Spinal cord (tissue), 10 donors: ENCODE measurements around the gene MEAK7. TPM values are rescaled to one million over a fixed set of nuclear protein-coding genes. Genes with fewer than 3 reads are reported as not detected.

ENCODE experiments used
- DNase-seq, 6 donors: peaks; one replicate each; pipeline versions ENCODE4 v3.0.0 to v3.0.0-alpha.2; 2013 to 2015; ENCODE audit warnings: low spot score in 6 of 6, low read depth in 4 of 6
- H3K27ac ChIP-seq: one replicate; pipeline ENCODE4 v1.5.1; 2013; ENCODE audit warnings: low read depth, low read length, control low read depth
- H3K27me3 ChIP-seq: one replicate; pipeline ENCODE4 v1.6.1; 2013; ENCODE audit warnings: low read length; ENCODE audit not compliant: control insufficient read depth, insufficient read depth
- H3K36me3 ChIP-seq: one replicate; pipeline ENCODE4 v1.6.1; 2013; ENCODE audit warnings: low read length; ENCODE audit not compliant: control insufficient read depth, insufficient read depth
- H3K4me1 ChIP-seq: one replicate; pipeline ENCODE4 v1.6.1; 2013; ENCODE audit warnings: low read length; ENCODE audit not compliant: control insufficient read depth, insufficient read depth
- H3K4me3 ChIP-seq: one replicate; pipeline ENCODE4 v1.5.1; 2013; ENCODE audit warnings: low read depth, low read length, control low read depth
- H3K9me3 ChIP-seq: one replicate; pipeline ENCODE4 v1.6.1; 2013; ENCODE audit warnings: low read length; ENCODE audit not compliant: control insufficient read depth, insufficient read depth
- WGBS: methylation state at CpG from one replicate; pipeline ENCODE4 v1.1.5; 2013; ENCODE audit warnings: missing lambda C conversion rate; ENCODE audit not compliant: insufficient coverage; 5-methylcytosine and 5-hydroxymethylcytosine counted together
- polyA plus RNA-seq, 2 donors: library from polyadenylated mRNA; unstranded; fragments of 120-200 nt; gene quantifications; one replicate each; pipeline ENCODE4 v1.2.1, GENCODE V29; 2013; ENCODE audit not compliant: insufficient read length in 2 of 2
- total RNA-seq, 2 donors: library from RNA; depleted of rRNA in 1 of 2; stranded (reverse); fragments of 120-200 nt in 1 of 2; fragments of >200 nt in 1 of 2; gene quantifications; one replicate each; pipeline versions ENCODE4 v1.2.3 to v1.2.4, GENCODE V29; 2013 to 2014
- donor health status: healthy.

MEAK7 gene
- total and polyA plus RNA-seq, 4 donors, result 9.2 to 14.3 (median 12.3) TPM

DNA sequence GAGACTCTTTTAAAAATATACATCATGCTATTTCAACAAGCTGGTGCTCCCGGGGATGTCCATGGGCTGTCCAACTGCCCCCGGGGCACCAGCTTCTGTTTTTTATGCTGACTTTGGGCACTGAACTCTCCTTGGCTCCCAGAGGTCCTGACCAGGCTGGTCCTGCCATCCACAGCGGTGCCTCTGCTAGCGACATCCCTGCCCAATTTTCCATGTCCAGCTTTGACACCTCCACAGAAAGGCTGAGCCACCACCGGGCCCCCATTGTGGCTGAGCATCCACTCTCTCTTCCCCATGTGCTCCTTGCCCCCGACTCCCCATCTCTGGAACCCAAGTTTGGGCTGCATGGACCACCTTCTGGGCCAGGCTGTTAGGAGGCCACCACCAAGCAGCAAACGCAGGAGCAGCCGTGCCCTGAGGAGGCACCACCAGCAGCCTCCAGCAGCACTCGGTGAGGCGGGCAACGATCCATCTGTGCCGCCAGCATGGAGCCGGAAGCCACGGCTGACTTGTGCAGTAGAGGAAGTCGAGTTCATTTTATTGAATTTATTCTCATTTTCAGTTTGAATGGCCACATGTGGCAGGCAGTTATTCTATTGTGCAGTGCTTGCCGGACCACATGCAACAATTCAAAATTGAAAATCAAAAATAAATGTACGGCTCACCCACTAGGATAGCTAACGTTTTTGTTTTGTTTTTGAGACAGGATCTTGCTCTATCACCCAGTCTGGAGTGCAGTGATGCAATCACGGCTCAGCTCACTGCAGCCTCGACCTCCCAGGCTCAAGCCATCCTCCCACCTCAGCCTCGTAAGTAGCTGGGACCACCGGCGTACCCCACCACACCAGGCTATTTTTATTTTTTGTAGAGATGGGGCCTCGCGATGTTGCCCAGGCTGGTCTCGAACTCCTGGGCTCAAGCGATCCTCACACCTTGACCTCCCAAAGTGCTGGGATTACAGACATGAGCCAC lies 2.8 kb upstream of the MEAK7 start:
- H3K4me1 ChIP-seq, result peaks cover 56% of the 10 kb centered on the region
- H3K9me3 ChIP-seq, result no peaks in the 10 kb centered on the region
- H3K27me3 ChIP-seq, result no peaks in the 10 kb centered on the region
- H3K27ac ChIP-seq, result no peak overlapping the region
- WGBS, result 70% methylated on average over 19 of the region's 27 CpGs
- no peaks in the 10 kb centered on the region for H3K36me3 ChIP-seq
- DNase-seq, result peak in 1 of 6 donors; percentile 28
- H3K4me3 ChIP-seq, result no peak overlapping the region

DNA sequence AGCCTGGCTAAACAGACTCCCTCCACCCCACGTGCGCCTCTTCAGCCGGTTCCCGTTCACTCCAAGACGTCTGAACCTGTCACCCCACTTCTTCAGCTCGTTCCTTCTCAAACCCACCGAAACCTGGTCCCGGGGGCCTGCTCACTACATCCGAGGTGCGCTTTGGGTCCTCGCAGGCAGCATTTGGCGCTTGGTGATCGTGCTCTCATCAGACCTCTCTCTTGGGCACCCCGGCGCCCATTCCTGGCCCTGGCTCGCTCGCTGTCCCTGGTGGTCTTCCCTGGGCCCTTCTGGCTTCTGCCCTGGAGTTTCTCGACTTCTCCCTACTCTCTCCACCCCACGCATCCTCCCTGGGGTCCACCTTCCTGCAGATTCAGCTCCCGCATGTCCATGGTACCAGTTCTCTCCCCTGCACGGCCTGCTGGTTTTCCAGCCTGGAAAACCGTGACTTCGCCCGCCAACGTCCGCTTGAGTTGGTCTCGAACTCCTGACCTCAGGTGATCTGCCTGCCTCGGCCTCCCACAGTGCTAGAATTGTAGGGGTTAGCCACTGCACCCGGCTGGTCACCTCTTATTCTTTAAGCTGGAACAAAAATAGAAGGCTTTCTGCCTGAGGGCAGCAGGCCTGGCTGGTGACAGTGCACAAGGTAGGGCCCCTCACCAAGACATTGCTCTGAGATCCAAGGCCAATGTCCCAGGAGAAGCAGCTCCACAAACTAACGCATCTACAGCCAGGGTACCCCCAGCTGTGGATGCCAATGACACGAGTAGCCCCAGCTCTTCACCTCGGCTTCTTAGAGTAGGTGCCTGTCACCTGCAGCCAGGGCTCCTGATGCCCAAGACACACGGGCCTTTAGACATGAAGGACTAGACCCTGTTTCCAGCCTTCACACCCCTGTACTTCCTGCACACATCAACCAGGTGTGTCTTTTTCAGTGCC lies 1.1 kb upstream of the MEAK7 start:
- no peaks in the 10 kb centered on the region for H3K9me3 ChIP-seq
- peaks cover 14% of the 10 kb centered on the region for H3K36me3 ChIP-seq
- peaks cover 42% of the 10 kb centered on the region for H3K4me1 ChIP-seq
- 71% methylated on average over 32 of the region's 33 CpGs for WGBS
- no peaks in the 10 kb centered on the region for H3K27me3 ChIP-seq
- H3K27ac ChIP-seq, result peak overlapping the region; percentile 84
- DNase-seq, result no peak
- H3K4me3 ChIP-seq, result peak overlapping the region; percentile 98

- WGBS, result 34% methylated on average over 12 of the region's 13 CpGs
- peak overlapping the region; percentile 98 for H3K4me3 ChIP-seq
- H3K27ac ChIP-seq, result peak overlapping the region; percentile 84
- no peak for DNase-seq
- H3K27me3 ChIP-seq, result no peaks in the 10 kb centered on the region
- H3K36me3 ChIP-seq, result peaks cover 23% of the 10 kb centered on the region
- peaks cover 38% of the 10 kb centered on the region for H3K4me1 ChIP-seq
- no peaks in the 10 kb centered on the region for H3K9me3 ChIP-seq
Observed at GRCh38 chr16:84503751-84504395, 586 bp downstream of the MEAK7 start.

GRCh38 chr16:84502581-84502980 lies 1.9 kb downstream of the MEAK7 start:
- no peak for DNase-seq
- 97% methylated on average over 6 of the region's 6 CpGs for WGBS
- Histone ChIP-seq H3K27me3 (no peaks in the 10 kb centered on the region), H3K4me1 (peaks cover 37% of the 10 kb centered on the region), H3K4me3 (no peak overlapping the region), H3K36me3 (peaks cover 26% of the 10 kb centered on the region), H3K27ac (no peak overlapping the region), H3K9me3 (no peaks in the 10 kb centered on the region)

DNA sequence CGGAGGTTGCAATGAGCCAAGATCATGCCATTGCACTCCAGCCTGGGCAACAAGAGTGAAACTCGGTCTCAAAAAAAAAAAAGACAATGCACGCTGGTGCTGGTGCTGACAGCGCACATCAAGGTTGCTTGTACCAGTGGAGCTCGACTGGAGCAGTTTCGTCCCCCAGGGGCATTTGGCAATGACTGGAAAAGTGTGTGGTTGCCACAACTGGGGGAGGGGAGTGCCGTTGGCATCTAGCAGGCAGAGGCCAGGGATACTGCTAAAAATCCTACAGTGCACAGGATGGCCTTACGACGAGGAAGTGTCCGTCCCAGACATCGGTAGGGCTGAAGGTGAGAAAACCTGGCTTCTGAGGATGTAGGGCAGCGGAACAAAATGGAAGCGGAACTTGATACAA lies 2.4 kb downstream of the MEAK7 start:
- no peaks in the 10 kb centered on the region for H3K9me3 ChIP-seq
- WGBS, result 89% methylated on average over 13 of the region's 13 CpGs
- H3K27ac ChIP-seq, result no peak overlapping the region
- H3K27me3 ChIP-seq, result no peaks in the 10 kb centered on the region
- H3K4me1 ChIP-seq, result peaks cover 34% of the 10 kb centered on the region
- H3K36me3 ChIP-seq, result peaks cover 29% of the 10 kb centered on the region
- no peak for DNase-seq
- no peak overlapping the region for H3K4me3 ChIP-seq

DNA sequence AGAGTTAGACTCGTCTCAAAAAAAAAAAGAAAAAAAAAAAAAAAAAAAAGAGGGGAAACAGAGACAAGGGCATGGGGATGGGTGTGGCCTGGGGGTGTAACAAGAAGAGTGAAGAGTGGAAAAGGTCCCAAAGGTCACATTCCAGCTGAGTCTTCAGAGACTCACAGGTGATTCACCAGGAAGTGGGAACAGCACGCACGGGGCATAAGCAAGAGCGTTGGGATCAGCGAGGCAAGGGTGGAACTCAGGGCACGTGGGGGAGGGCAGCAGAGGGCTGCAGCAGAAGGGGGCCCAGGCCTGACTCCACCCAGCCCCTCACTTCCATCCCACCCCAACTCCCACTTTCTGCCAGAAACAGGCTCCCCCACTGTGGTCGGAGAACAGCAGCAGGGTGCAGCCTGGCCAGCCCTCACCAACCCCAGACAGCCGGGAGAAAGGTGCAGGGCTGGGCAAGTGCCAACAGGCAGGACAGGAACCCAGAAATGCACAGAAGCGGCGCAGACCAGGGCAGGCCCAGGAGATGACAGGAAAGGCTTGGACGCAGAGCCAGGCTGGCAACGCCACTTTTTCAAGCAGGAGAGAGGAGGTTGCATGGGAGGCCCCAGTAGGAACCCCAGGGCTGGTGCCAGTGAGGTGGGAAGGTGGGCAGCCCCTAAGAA lies 3.3 kb downstream of the MEAK7 start:
- Histone ChIP-seq H3K4me3 (no peak overlapping the region), H3K27me3 (no peaks in the 10 kb centered on the region), H3K9me3 (no peaks in the 10 kb centered on the region), H3K4me1 (peaks cover 28% of the 10 kb centered on the region), H3K27ac (no peak overlapping the region), H3K36me3 (peaks cover 38% of the 10 kb centered on the region)
- no peak for DNase-seq
- 89% methylated on average over 9 of the region's 12 CpGs for WGBS

DNA sequence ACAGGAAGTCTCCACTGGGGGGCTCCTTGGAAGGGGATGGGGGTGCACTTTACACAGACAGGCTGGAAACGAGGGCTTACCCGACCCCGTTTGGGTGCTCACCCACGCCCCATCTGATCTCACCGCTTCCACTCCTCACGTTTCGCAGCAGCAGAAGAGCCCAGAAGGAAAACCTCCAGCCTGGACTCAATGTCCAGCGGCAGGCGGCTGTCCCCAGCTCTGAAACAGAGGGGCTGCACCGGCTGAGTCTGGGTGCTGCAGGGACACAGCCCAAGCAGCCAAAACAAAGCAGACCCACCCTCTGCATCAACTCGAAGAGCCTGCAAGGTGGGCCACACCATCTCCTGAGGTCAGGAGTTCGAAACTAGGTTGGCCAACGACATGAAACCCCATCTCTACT lies 3.9 kb downstream of the MEAK7 start:
- Histone ChIP-seq H3K27me3 (no peaks in the 10 kb centered on the region), H3K4me1 (peaks cover 22% of the 10 kb centered on the region), H3K27ac (no peak overlapping the region), H3K9me3 (no peaks in the 10 kb centered on the region), H3K4me3 (no peak overlapping the region), H3K36me3 (peaks cover 42% of the 10 kb centered on the region)
- DNase-seq, result no peak
- WGBS, result 90% methylated on average over 10 of the region's 13 CpGs

GRCh38 chr16:84499638-84500037 lies 4.8 kb downstream of the MEAK7 start:
- 93% methylated on average over 13 of the region's 15 CpGs for WGBS
- H3K4me3 ChIP-seq, result no peak overlapping the region
- peaks cover 51% of the 10 kb centered on the region for H3K36me3 ChIP-seq

More at GRCh38 chr16:84499638-84500037, 4.8 kb downstream of the MEAK7 start:
- no peaks in the 10 kb centered on the region for H3K27me3 ChIP-seq
- H3K9me3 ChIP-seq, result no peaks in the 10 kb centered on the region
- H3K4me1 ChIP-seq, result peaks cover 13% of the 10 kb centered on the region
- H3K27ac ChIP-seq, result no peak overlapping the region
- DNase-seq, result no peak
